Ishikawa (cell line): Measurements from ENCODE around the gene GLIS1.

ENCODE experiments used
- CREB1 ChIP-seq: IDR thresholded peaks from 2 replicates; pipeline ENCODE4 v1.6.1; 2012; ENCODE audit warnings: low read depth
- EGR1 ChIP-seq: IDR thresholded peaks from 2 replicates; pipeline ENCODE4 v1.6.1; 2012
- EP300 ChIP-seq: IDR thresholded peaks from 2 replicates; pipeline ENCODE4 v1.6.1; 2012; ENCODE audit warnings: borderline replicate concordance
- NFIC ChIP-seq: IDR thresholded peaks from 2 replicates; pipeline ENCODE4 v1.6.1; 2012
- RAD21 ChIP-seq: IDR thresholded peaks from 2 replicates; pipeline ENCODE4 v1.6.1; 2012; ENCODE audit warnings: low read depth
- TAF1 ChIP-seq: IDR thresholded peaks from 2 replicates; pipeline ENCODE4 v1.6.1; 2012; ENCODE audit warnings: low read depth, mild to moderate bottlenecking
- TCF12 ChIP-seq: IDR thresholded peaks from 2 replicates; pipeline ENCODE4 v1.6.1; 2012; ENCODE audit warnings: low read depth
- TEAD4 ChIP-seq: IDR thresholded peaks from 2 replicates; pipeline ENCODE4 v1.6.1; 2012
- YY1 ChIP-seq: IDR thresholded peaks from 2 replicates; pipeline ENCODE4 v1.6.1; 2012; ENCODE audit warnings: low read depth
- TF ChIP-seq, protein P1 (sequence below): IDR thresholded peaks from 2 replicates; pipeline ENCODE4 v1.6.1; 2012

DNA sequence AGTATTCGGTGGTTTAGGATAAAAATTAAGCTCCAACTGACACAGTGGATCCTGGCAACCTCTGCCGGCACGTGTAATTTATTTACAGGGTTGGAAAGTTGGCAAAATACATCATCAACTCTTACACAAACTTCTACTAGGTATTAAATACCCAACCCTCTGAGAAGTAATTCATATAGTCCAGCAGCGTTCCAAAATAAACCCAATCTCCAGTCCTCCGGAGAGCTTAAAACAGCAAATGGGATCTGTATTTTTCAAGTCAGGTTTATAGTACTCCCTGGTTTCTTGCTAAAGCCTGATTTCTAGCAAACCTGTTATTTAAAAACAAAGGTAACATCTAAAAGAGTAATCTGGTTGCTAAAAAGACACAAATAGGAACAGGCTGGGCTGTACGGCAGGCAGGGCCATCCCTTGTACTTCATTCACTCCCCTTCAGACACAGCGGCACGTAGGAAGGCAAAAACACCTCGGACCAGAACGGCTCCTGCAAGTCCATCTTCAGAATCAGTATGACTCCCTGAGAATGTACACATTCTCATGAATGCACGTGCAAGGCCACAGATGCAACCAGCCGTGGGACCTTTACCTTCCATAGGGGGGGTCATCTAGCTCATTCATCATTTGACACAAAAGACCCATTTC is 8.6 kb downstream of the GLIS1 start:
- TF ChIP-seq CREB1 (no peak), YY1 (no peak), EP300 (no peak), TAF1 (no peak), TEAD4 (no peak), EGR1 (no peak), TCF12 (no peak), RAD21 (no peak), NFIC (no peak)
- TF ChIP-seq, protein P1, sequence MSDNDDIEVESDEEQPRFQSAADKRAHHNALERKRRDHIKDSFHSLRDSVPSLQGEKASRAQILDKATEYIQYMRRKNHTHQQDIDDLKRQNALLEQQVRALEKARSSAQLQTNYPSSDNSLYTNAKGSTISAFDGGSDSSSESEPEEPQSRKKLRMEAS, result no peak
